ENCODE data around the gene PHACTR1. TPM values are rescaled to one million over a fixed set of nuclear protein-coding genes. Genes with fewer than 3 reads are reported as not detected.

The PHACTR1 gene
- total RNA-seq, 2 experiments from 2014 or later, result 1.3 to 2.3 TPM

GRCh38 chr6:13260831-13261230, 544.3 kb downstream of the PHACTR1 start:
- Histone ChIP-seq H3K4me3 (ENCODE audit: low read length) (no peak overlapping the region), H3K9me3 (ENCODE audit: control insufficient read depth in 1 of 2, insufficient read depth in 1 of 2, low read length in 2 of 2) (peaks cover 0 to 4% of the 10 kb centered on the region in 2 experiments), H3K36me3 (ENCODE audit: insufficient read depth, low read length) (no peaks in the 10 kb centered on the region), H3K27ac (ENCODE audit: low read depth in 1 of 2, low read length in 2 of 2) (no peak overlapping the region), H3K4me1 (ENCODE audit: insufficient read depth, low read length) (peaks cover 3% of the 10 kb centered on the region), H3K27me3 (ENCODE audit: control insufficient read depth in 1 of 2, insufficient read depth in 2 of 2, low read length in 2 of 2) (no peaks in the 10 kb centered on the region)
- ATAC-seq (ENCODE audit: poor library complexity) (no peak), DNase-seq (no peak)
- ChIA-PET POLR2A (no interaction called here), CTCF (no interaction called here)
- intact Hi-C loops (cut with DNase I, micrococcal nuclease), result no loop called here
- Mint-ChIP-seq H3K36me3 (ENCODE audit: low read depth) (no peaks in the 10 kb centered on the region), H3K4me1 (ENCODE audit: low read depth) (peaks cover 13% of the 10 kb centered on the region), H3K27me3 (no peaks in the 10 kb centered on the region), H3K27ac (no peak overlapping the region), H3K4me3 (no peak overlapping the region), H3K9me3 (peaks cover 2% of the 10 kb centered on the region)
- TF ChIP-seq, protein P1, sequence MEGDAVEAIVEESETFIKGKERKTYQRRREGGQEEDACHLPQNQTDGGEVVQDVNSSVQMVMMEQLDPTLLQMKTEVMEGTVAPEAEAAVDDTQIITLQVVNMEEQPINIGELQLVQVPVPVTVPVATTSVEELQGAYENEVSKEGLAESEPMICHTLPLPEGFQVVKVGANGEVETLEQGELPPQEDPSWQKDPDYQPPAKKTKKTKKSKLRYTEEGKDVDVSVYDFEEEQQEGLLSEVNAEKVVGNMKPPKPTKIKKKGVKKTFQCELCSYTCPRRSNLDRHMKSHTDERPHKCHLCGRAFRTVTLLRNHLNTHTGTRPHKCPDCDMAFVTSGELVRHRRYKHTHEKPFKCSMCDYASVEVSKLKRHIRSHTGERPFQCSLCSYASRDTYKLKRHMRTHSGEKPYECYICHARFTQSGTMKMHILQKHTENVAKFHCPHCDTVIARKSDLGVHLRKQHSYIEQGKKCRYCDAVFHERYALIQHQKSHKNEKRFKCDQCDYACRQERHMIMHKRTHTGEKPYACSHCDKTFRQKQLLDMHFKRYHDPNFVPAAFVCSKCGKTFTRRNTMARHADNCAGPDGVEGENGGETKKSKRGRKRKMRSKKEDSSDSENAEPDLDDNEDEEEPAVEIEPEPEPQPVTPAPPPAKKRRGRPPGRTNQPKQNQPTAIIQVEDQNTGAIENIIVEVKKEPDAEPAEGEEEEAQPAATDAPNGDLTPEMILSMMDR (IDR thresholded peaks at IDR 0.05), result no peak

GRCh38 chr6:13261464-13261994, 545.0 kb downstream of the PHACTR1 start:
- CTCF ChIA-PET, result no interaction called here
- TF ChIP-seq, protein P1 (IDR thresholded peaks at IDR 0.05), result no peak
- H3K36me3 Mint-ChIP-seq (ENCODE audit: low read depth), result no peaks in the 10 kb centered on the region
- ATAC-seq (ENCODE audit: poor library complexity) (peak; percentile 41), DNase-seq (peak in 2 of 14 experiments; percentile 13 to 19)
- POLR2A ChIA-PET, result no interaction called here
- Histone ChIP-seq H3K27ac (ENCODE audit: low read depth in 1 of 2, low read length in 2 of 2) (no peak overlapping the region), H3K27me3 (ENCODE audit: control insufficient read depth in 1 of 2, insufficient read depth in 2 of 2, low read length in 2 of 2) (no peaks in the 10 kb centered on the region), H3K9me3 (ENCODE audit: control insufficient read depth in 1 of 2, insufficient read depth in 1 of 2, low read length in 2 of 2) (no peaks in the 10 kb centered on the region), H3K4me1 (ENCODE audit: insufficient read depth, low read length) (peaks cover 3% of the 10 kb centered on the region), H3K36me3 (ENCODE audit: insufficient read depth, low read length) (no peaks in the 10 kb centered on the region), H3K4me3 (ENCODE audit: low read length) (no peak overlapping the region)
- peaks cover 13% of the 10 kb centered on the region for H3K4me1 Mint-ChIP-seq (ENCODE audit: low read depth)
- H3K4me3 Mint-ChIP-seq, result no peak overlapping the region
- H3K27ac Mint-ChIP-seq, result no peak overlapping the region
- H3K27me3 Mint-ChIP-seq, result no peaks in the 10 kb centered on the region
- intact Hi-C loops (cut with DNase I, micrococcal nuclease), result no loop called here
- no peaks in the 10 kb centered on the region for H3K9me3 Mint-ChIP-seq

DNA sequence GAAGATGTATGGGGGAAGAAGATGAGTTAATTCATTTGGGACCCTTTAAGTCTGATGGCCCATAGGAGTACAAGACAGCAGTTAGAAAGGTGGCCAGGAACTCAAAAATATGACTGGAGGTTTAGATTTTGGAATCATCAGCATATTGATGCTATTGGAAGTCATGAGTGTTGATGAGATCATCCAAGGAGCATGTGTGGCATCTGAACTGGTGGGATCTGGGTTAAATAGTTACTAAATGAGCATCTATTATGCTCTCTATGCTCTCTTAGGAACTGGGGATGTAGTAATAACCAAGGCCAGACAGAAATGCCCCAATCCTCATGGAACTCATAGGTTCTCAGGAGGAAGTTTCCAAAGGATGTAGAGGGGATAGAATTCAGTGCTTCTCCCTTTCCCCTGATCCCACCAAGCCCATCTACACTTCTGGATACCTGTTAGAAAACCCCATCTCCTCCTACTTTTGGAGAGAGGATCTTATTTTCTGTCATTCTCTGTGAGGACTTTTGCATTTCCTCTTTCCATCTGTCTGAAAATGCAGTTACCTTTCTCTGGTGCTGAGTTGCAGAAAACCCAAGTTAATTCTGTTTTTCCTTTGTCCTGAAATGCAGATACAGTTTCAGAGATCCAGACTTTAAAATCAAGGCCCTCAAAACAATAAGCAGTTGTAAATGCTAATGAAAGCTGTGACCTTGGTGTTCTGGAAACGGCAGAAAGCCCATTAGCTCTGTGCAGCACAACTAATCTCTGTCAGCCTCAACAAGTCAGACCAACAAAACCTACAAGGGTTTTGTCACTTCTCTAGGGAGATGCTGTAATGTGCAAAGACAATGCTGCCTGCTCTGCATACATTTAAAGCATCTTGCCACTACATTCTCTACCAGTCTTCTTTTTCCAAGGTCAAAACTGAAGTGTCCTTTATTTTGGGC, 546.0 kb downstream of the PHACTR1 start:
- Mint-ChIP-seq H3K27me3 (no peaks in the 10 kb centered on the region), H3K27ac (no peak overlapping the region), H3K9me3 (no peaks in the 10 kb centered on the region), H3K4me3 (no peak overlapping the region), H3K4me1 (ENCODE audit: low read depth) (peaks cover 13% of the 10 kb centered on the region), H3K36me3 (ENCODE audit: low read depth) (no peaks in the 10 kb centered on the region)
- CTCF ChIA-PET, result no interaction called here
- DNase-seq (no peak), ATAC-seq (ENCODE audit: poor library complexity) (no peak)
- Histone ChIP-seq H3K27ac (ENCODE audit: low read depth in 1 of 2, low read length in 2 of 2) (no peak overlapping the region), H3K27me3 (ENCODE audit: control insufficient read depth in 1 of 2, insufficient read depth in 2 of 2, low read length in 2 of 2) (no peaks in the 10 kb centered on the region), H3K4me1 (ENCODE audit: insufficient read depth, low read length) (peaks cover 3% of the 10 kb centered on the region), H3K36me3 (ENCODE audit: insufficient read depth, low read length) (no peaks in the 10 kb centered on the region), H3K4me3 (ENCODE audit: low read length) (no peak overlapping the region), H3K9me3 (ENCODE audit: control insufficient read depth in 1 of 2, insufficient read depth in 1 of 2, low read length in 2 of 2) (no peaks in the 10 kb centered on the region)
- intact Hi-C loops (cut with DNase I, micrococcal nuclease), result no loop called here
- POLR2A ChIA-PET, result no interaction called here
- TF ChIP-seq, protein P1 (IDR thresholded peaks at IDR 0.05), result no peak

Measured in CD4-positive, alpha-beta T cell (primary cell).